NCI-H82 treated with DMSO at 0.1 percent for 48 hours (cell line): ENCODE data around the gene WASF3.
"Not testable (repeated sequence)": the region's sequence is repeated elsewhere in the genome, so short reads cannot be mapped to it uniquely, and the experiment has no call there.

Experiments used
- DNase-seq: peaks from one replicate; lab custom pipeline; 2025; ENCODE audit not compliant: unreplicated experiment; lab: John Stamatoyannopoulos, UW

Gene WASF3

DNA sequence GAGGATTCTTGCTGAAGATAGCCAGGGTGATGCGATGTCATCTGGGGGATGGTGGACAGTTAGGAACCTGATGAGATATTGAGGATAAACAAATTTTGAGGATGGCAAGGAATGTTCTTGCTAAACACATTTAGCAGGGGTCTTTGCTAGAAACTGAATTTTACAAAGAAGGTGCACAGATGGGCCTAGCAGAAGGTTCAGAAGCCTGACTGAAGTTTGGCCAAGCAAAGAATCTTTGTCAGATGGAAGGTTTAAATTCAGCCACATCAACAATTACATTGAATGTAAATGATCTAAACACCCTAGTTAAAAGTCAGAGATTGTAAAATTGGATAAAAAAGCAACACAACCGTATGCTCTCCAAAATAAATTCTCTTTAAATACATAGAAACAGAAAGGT, 68.8 kb downstream of the WASF3 start:
- DNase-seq = no peak

DNA sequence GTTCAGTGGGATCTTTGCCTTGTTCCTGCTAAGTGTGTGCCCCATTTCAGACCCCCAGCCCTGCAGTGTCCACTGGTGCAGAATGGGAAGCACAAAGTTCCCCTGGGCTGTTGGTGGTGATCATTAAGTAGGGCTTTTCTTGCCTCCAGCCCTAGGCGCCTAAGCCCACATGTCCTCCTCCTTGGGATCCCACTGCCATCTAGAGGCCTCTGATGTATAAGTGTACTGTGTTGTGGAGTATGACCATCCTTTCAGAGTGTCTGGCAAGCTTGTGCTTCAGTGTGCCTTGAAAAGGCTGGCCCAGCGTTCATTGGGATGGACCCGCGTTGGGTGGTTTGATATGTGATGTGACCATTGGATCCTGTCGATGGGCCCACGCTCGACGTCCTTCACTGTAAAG, 71.2 kb downstream of the WASF3 start:
- no peak for DNase-seq

DNA sequence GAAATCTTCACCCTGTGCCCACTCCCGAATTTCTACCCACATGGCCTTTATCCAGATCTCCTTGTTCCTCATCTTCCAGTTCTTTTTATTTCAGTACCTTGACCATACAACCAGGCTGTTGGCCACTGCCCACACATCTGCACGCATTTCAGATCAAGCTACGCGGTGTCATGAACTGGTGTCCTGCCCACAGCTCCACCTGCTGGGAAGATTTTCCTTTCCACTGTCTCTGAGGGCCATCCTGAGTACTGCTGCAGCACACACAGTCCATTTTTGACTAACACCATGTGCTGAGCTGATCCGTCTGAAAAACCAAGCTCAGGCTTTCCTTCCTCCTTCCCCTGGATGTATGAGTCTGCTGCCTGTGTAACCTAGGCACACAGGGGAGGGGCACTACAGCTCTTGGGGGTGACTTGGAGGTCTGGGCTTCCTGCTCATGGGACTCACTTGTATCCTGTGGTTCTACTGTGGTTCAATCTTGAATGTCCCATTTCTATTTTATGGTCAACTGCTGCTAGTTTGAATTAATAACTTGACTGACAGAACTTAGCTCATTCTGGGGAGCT, 71.9 kb downstream of the WASF3 start:
- DNase-seq = no peak

DNA sequence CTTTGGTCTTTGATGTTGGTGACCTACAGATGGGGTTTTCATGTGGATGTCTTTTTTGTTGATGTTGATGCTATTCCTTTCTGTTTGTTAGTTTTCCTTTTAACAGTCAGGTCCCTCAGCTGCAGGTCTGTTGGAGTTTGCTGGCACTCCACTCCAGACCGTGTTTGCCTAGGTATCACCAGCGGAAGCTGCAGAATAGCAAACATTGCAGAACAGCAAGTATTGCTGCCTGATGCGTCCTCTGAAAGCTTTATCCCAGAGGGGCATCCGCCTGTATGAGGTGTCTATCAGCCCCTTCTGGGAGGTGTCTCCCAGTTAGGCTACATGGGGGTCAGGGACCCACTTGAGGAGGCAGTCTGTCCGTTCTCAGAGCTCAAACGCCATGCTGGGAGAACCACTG, 78.2 kb downstream of the WASF3 start:
- DNase-seq = not testable (repeated sequence)

DNA sequence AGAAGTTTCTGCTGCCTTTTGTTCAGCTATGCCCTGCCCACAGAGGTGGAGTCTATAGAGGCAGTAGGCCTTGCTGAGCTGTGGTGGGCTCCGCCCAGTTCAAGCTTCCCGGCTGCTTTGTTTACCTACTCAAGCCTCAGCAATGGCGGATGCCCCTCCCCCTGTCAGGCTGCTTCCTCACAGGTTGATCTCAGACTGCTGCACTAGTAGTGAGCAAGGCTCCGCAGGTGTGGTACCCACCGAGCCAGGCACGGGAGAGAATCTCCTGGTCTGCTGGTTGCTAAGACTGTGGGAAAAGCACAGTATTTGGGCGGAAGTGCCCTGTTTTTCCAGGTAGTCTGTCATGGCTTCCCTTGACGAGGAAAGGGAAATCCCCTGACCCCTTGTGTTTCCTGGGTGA, 78.6 kb downstream of the WASF3 start:
- DNase-seq = not testable (repeated sequence)

DNA sequence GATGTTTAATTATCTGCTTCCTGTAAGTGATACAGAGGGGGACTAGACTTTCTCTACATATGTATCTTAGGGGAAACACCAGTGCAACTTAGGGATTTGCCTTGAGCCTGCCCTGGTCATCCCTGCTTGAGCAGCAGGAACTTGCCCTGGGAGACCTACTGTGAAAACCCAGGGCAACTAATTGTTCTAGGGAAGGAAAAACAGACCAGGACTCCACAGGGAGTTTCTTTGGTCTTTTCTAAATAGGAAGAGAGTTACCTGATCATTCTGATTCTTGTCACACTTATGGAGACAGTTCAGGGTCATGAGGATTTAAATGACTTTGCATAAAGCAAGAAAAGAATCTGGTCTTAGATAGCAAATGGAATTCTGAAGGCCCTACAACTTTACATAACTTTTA, 89.1 kb downstream of the WASF3 start:
- no peak for DNase-seq

DNA sequence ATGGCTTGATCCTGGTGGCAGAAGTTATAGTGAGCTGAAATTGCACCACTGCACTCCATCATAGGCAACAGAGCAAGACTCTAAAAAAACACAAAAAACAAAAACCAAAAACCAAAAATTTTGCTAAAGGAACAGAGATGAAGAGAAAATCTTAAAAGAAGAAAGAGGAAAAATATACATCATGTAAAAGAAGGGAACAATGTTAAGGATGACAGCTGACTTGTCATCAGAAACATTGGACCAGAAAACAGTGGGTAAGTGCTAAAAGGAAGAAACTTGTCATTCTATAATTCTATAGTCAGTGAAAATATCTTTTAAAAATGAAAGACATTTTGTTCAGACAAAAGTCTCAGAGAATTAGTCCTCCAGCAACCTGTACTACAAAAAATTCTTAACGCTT, 93.8 kb downstream of the WASF3 start:
- no peak for DNase-seq

DNA sequence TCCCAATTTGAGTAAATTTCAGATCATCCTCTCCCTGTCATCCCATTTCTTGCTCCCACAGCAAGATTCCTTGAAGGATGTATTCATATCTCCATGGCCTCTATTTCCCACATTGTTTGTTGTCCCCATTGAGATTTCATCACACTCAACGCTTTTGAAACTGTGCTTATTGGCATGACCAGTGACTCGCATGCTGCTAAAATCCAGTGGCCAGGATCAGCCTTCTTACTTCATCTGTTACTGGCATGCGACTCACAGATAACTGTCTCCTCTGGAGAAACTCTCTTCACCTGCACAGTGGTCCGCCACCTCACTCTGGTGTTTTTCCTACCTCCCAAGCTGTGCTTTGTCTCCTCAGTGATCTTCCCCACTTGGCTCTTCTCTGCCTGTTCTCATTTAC, 95.8 kb downstream of the WASF3 start:
- DNase-seq = no peak

DNA sequence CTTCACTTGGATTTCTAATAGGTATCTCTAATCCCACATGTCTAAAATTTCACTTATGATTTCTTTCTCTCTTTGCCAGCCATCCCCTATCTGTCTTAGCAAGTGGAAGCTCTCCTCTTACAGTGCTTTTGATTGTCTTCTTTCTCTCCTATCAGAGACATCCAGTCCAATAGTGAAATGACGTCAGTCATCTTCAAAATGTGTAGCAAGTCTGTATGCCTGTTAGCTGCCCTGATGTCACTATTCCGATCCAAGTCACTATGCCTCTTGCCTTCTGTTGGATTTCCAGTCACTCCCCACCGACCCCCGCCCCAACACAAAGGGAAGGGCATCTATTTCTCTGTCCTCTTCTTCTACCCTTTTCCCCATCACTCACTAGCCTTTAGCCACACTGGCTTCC, 96.4 kb downstream of the WASF3 start:
- DNase-seq = no peak

DNA sequence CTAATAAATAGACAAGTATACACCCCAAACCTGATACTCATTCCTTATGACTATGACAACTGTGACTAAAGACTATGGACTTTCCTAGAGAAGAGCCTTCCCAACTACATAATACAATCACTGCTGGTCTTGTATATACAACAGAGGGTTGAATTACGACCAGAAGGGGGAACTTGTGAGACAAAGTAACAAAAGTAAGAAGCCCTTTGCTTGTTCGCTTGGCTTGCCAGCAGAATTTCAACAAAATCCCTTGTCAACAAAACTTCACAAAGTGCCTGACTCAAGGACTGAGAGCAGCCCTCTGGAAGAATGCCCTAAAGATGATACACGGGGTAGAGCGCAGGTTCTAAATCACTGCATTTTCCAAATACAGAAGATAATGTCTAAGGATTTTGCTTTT, 99.4 kb downstream of the WASF3 start:
- DNase-seq = peak; percentile 37

DNA sequence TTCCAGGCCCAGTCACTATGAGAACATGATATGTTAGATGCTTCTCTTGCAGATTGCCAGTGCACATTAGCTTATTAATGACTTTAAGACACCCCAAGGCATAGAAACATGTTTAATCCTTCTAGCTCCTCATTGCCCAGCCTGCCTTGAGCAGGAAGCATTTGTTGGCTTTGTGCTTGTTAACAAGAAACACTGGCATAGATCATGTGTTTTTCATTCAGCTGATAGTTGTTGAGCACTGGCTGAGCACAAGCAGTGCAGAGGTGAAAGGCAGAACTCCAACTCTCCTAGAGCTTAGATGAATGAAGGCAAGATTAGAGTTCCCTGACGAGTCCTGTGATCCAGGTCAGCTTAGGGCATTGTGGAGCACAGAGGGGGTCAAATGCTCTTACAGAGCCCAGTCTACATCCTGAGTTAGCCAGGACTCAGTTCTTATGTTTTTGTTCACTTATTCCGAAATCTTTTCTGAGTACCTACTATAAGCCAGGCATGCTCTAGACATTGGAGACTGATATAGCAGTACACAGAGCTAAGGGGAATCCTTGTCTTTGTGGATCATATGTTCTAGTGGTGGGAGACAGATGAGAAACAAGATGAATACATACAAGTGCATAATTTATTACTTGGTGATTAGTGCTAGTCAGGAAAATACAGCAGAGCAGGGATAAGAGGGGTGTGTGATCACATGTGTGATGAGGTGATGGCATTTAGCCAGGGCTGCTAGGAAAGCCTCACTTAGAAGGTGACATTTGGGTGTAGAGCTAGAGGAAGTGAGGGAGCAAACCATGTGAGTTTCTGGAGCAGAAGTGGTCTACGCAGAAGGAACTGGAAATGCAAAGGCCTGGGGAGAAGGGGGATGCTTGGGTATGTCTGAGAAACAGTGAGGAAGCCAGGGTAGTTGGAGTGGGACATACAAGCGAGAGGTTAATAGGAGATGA, 101.2 kb downstream of the WASF3 start:
- DNase-seq = no peak

DNA sequence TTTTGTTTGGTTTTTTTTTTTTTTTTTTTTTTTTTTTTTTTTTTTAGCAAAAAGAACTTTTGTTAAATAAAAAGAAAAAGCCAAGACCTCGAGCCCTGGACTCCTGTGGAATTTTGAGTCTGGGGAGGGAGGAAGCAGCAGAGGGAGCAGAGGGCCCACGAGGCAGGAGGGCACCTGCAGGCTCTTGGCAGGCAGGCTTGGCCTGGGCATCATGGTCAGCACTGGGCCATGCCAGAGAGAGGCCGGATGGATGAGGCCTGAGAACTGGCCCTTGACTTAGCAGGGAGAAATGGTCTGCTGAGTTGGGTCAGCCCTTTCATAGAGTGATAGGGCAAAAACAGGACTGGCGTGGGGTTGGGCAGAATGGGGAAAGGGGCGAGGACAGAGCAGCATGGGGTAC, 102.7 kb downstream of the WASF3 start:
- DNase-seq = no peak

DNA sequence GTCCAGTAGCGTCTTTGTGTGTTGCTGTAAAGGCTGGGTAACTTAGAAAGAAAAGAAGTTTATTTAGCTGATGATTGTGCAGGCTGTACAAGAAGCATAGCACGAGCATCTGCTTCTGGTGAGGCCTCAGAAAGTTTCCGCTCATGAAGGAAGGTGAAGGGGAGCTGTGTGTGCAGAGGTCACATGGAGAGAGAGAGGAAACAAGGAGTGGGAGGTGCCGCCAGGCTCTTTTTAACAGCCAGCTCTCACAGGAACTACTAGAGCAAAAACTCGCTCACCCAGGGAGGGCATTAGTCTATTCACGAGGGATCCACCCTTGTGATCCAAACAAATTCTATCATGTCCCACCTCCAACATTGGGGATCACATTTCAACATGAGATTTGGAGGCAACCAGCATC, 103.3 kb downstream of the WASF3 start:
- no peak for DNase-seq

DNA sequence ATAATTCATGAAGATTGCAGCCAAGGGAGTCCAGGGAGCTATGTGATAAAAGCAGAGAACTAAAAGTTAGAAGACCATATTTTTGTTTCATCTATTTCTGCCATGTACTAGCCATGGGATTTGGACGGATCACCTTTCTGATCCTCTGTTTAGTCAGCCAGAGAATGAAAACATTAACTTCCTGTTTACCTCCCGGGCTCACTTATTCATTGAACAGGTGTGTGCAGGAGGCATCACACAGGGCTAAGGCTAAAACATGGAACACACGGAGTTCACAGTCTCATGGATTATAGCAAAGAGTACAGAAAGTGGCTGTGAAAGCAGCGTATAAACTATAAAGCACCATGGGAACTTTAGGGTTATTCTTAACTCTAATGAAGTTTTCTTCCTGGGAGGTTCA, 106.3 kb downstream of the WASF3 start:
- DNase-seq = no peak

DNA sequence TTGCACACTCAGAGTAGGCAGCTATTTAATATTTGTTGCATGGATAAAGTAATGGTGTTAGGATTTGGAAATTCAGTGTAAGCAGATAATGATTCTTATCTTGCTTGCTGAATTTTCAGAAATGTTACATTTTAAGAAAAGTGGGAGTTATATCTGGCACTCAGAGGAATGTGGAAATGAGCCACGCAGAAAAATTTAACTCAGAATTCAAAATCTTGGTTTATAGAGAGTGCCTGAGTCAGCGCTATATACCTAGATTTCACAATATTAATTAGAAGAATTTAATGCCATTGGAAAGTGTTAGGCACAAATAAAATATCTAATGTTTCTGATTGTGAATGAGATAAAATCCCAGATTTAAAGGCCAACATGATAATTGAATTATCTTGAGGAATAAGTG, 106.8 kb downstream of the WASF3 start:
- no peak for DNase-seq

DNA sequence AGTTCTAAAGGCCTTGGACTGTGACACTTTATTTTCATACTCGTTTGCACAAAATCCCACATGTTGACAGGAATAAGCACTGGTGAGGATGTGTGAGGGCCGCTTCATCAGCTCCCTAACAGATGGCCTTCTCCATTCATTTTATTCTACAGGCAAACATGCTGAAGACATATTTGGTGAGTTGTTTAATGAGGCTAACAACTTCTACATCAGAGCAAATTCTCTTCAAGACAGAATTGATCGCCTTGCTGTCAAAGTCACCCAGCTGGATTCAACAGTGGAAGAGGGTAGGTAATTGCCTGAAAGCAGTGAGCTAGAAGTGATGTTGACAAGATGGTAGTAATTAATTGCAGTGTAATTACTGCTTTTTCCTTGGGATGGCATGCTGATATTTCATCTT, 107.4 kb downstream of the WASF3 start:
- no peak for DNase-seq

DNA sequence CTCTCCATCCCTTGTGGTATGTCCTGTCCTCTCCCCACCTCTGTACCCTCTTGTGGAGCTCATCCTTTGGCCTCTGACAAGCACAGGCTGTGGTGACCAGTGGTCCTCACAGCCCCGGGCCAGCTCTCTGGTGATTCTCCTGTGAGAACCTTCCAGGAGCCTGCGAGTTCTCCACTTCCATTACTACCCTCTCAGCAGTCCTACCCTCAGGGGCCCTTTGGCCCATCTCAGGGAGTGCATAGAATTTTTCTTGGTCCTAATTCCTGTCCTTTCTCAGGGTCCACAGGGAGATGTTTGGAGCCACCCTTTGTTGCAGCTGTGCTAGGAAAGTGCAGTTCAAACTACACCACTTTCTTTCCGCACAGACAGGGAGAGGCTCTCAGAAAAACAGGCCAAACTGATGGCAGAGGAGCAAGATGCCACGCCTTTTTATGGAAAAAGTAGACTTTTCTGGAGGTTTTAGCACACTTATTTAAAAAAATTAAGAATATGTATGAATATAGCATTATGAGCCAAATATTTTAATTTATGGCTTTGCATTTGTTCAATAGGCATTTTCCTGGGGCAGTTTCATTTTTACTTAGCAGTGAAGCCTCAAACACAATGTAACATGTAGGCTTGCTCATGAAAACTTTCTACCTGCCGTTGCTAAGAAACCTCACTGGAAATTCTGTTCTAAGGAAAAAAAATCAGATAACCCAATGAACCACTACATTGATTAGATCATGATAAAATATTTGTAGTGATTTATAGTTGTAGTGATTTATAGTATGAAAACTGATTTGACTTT, 111.1 kb downstream of the WASF3 start:
- DNase-seq = no peak

DNA sequence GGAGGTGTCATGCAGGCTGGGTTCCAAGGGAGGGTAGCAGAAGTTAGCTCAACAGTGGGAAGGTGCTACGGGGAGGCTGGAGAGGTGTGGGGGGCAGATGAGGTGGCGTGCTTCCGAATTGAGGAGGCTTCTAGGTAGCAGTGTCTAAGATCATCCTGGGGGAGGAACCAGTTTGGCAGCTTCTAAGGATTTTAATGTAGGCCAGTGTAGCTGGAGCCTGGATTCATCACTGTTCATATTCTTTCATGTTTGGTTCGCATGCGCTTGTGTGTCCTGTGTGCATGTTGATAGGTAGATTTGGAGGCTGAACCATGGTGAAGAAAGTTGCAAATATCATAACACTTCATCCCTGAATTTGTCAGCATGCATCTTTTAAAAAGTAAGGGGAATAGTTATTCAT, 116.4 kb downstream of the WASF3 start:
- no peak for DNase-seq

DNA sequence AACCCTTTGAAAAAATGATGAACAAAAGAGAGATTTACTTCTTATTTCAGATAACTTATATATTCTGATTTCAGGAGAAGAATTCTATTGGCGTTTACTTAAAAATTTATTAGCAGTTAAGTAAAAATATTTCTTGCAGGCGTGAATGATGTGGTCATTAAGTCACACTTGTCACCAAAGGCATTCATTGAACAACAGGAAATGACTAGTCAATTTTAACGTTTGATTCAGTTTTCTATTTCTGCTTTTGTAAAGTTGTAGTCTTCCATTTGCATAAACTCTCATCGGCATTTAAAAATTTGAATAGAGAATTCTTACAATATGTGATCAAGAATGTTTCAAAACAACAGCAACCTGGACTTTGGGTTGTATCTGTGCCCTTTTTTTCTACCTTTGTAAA, 119.7 kb downstream of the WASF3 start:
- no peak for DNase-seq

DNA sequence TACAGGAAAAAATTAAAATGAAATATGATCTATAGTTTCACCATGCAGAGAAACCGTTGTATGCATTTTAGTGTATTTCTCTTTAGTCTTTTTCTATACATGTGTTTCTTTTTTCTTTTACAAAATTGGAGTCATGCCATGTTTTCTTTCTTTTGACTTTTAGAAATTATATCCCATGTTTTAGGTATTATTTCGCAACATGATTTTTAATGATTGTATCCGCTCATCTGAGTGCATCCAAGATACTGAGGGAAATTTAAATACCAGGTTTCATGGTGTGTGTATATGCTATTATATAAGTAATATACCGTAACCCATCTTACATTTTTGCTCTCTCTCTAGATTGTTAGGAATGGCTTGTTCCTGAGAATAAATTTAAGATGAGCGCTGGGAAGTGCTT, 120.8 kb downstream of the WASF3 start:
- no peak for DNase-seq

DNA sequence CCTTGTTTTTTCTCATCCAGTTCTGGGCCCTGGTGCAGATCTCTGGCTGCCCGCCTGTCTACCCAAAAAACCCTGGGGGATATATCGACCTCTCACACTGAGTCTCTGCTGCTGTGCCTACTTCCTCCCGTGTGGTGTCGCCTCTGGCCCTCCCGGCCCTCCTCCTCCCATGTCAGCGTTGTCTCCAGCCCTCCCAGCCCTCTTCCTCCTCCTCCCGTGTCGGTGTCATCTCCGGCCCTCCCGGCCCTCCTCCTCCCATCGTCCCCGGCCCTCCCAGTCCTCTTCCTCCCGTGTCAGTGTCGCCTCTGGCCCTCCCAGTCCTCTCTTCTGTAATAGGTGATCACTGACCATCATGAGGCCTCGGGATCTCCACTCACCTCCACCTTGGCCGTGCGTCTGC, 121.3 kb downstream of the WASF3 start:
- DNase-seq = no peak
